HG03135 (cell line): ENCODE data around the gene FAM131A.

Source experiments
- ATAC-seq: cut with Tn5 transposase; IDR thresholded peaks from one replicate; pipeline ENCODE4 v1.9.1; 2021; ENCODE audit warnings: mild to moderate bottlenecking, moderate library complexity; ENCODE audit not compliant: unreplicated experiment

FAM131A gene

DNA sequence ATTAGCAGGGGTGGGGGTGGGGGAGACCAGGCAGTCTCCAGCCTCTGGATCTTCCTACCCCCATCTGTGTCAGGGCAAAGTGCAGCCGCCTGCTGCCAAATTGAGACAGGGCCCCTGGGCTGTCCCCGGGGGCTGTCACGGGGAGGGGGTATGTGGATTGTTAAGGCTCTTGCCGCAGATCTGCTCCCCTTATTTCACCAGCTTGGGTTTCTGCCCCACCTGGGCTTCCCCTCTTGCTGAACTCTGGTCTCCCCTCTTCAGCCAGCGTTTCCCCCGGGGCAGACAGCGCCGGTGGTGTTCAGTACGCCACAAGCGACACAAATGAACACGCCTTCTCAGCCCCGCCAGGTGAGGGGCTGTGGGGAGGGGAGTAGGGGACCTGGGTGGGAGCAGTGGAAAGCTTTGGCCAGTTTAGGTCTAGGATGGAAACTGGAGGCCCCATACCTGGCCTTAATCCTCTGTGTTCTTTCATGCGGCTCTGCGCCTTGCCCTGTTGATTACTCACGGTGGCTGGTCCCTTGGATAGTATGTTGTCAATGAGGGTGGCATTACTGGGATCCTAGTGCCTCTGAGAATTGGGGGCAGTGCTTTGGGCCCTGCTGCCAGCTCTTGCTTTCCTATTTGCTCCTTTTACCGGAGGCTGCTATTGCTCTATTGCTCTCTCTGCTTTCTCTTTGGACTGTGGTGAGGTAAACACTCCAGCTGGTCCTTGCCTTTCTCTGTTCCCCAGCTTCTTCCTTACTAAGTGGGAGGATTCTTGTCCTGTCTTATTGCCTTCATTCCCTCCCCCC lies 21.3 kb upstream of the FAM131A start:
- no peak for ATAC-seq

DNA sequence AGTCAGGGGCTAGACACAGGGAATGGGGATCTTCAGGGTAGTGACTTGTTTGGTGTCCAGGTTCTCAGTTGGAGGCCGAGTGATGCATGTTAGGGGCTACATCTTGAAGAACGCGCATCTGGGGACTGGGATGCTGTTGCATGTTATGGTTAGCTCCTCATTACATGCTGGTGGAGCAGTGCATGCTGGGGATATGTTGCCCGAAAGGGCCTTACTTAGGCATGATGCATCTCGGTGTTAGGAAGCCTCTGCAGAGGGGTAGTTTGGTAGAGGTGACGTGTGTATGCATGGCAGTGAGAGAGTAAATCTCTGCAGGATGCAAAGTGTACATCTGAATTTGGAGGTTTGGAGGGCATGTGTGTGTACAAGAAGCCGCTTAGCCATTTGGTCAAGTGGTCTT lies 20.6 kb upstream of the FAM131A start:
- ATAC-seq, result no peak

DNA sequence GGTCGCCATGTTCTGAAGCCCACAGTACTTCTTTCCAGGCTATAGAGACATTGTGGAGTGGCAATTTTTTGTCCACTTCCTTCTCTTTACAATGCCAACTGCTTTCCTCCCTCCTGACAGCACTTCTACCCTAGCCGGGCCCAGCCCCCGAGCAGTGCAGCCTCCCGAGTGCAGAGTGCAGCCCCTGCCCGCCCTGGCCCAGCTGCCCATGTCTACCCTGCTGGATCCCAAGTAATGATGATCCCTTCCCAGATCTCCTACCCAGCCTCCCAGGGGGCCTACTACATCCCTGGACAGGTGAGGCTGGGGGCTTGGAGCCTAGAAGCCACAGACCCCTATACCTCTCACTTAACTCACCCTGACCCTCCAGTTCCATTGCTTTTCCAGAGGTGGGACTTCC lies 20.2 kb upstream of the FAM131A start:
- no peak for ATAC-seq

DNA sequence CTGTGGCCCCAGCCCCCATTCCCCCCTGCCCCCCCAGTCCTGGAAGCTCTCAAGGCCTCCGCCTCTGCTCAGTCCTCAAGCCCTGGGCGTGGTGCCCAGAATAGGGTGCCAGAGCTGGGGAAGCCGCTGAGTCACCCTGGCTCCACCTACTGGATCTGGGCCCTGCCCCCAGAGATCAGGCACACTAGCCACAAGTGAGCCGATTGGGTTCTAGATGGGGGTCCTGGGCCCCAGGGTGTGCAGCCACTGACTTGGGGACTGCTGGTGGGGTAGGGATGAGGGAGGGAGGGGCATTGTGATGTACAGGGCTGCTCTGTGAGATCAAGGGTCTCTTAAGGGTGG lies 17.3 kb upstream of the FAM131A start:
- no peak for ATAC-seq

DNA sequence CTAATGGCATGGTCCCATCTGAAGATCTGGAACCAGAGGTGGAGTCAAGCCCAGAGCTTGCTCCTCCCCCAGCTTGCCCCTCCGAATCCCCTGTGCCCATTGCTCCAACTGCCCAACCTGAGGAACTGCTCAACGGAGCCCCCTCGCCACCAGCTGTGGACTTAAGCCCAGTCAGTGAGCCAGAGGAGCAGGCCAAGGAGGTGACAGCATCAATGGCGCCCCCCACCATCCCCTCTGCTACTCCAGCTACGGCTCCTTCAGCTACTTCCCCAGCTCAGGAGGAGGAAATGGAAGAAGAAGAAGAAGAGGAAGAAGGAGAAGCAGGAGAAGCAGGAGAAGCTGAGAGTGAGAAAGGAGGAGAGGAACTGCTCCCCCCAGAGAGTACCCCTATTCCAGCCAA lies 15.7 kb upstream of the FAM131A start:
- ATAC-seq, result no peak

DNA sequence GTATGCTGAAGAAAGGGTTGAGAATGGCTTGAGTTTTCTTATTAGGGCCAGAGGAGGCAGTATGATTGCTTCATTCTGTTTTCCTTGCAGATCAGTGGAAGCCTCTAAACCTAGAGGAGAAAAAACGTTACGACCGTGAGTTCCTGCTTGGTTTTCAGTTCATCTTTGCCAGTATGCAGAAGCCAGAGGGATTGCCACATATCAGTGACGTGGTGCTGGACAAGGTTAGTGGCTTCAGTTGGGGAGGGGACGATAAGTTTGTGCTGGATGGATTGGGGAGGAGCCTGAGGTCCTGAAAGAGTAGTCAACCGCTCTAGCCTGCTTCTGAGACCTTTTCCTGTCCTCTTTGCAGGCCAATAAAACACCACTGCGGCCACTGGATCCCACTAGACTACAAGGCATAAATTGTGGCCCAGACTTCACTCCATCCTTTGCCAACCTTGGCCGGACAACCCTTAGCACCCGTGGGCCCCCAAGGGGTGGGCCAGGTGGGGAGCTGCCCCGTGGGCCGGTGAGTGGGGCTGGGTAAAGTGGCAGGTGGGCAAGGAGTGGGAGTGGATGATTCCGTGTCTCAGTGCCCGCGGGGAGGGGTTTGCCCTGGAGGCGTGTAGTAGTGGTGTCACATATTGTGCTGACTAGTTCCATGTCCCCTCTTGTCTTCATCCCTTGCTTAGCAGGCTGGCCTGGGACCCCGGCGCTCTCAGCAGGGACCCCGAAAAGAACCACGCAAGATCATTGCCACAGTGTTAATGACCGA lies 14.5 kb upstream of the FAM131A start:
- no peak for ATAC-seq

DNA sequence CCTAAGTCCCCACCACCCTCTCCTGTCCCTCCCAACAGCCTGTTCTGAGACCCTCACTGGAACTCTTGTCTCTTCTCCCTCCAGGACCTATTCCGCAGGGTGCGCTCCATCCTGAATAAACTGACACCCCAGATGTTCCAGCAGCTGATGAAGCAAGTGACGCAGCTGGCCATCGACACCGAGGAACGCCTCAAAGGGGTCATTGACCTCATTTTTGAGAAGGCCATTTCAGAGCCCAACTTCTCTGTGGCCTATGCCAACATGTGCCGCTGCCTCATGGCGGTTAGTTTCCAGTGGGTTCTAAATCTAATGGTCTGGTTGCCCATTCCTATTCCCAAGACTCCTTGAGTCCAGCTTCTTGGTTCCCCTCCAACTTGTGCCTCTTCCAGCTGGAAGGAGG lies 13.7 kb upstream of the FAM131A start:
- ATAC-seq, result no peak

DNA sequence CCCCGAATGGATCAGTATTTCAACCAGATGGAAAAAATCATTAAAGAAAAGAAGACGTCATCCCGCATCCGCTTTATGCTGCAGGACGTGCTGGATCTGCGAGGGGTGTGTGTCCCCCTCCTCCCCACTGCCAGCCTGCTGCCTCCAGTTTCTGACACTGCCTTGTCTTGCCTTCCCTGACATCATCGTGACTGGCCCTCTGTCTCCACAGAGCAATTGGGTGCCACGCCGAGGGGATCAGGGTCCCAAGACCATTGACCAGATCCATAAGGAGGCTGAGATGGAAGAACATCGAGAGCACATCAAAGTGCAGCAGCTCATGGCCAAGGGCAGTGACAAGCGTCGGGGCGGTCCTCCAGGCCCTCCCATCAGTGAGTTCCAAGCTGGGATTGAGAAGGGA lies 12.1 kb upstream of the FAM131A start:
- no peak for ATAC-seq

DNA sequence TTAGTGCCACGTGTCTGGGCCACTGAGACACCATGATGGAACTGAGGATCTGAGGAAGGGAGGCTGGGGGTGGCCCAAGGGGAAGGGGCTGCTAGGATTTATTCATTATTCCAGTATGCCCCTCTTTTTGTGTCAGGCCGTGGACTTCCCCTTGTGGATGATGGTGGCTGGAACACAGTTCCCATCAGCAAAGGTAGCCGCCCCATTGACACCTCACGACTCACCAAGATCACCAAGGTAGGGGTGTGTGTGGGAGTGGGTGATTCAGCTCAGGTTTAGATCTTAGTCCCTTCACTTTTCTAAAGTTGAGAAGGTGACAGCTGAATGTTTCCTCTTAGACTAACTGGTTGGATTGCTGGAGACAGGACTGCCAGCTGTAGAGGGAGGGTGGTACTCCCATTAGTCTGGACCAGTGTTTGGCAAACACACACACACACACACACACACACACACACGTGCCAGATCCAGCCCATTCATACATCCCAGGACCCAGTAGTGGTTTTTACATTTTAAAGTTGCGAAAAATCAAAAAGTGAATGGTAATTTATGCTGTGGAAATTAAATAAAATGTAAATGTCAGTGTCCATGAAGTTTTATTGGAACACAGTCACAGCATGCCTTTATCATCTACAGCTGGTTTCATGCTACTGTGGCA lies 11.6 kb upstream of the FAM131A start:
- no peak for ATAC-seq

DNA sequence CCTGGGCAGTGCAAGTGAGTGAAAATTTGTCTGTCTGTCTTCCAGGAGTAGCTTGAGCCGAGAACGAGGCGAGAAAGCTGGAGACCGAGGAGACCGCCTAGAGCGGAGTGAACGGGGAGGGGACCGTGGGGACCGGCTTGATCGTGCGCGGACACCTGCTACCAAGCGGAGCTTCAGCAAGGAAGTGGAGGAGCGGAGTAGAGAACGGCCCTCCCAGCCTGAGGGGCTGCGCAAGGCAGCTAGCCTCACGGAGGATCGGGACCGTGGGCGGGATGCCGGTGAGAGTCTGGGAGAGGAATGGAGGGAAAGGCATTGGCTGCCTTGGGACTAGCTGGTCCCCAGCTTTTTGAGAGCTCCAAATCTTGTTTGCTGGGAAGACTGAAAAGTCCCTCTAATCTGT lies 10.2 kb upstream of the FAM131A start:
- no peak for ATAC-seq

DNA sequence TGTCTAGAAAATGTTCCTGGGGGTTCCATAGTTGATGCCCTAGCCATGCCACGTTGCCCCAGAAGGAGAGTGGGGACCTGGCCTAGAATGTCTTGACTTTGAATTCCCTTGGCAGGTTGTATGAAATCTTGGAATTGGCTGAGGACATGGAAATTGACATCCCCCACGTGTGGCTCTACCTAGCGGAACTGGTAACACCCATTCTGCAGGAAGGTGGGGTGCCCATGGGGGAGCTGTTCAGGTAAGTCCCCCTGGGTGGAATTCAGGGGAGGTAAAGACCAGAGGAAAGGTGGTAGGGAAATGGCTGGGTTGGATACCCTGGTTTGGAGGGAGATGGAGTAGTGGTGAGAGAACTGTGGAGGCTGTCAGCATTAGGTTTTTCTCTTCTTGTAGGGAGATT lies 8.9 kb upstream of the FAM131A start:
- ATAC-seq, result no peak

DNA sequence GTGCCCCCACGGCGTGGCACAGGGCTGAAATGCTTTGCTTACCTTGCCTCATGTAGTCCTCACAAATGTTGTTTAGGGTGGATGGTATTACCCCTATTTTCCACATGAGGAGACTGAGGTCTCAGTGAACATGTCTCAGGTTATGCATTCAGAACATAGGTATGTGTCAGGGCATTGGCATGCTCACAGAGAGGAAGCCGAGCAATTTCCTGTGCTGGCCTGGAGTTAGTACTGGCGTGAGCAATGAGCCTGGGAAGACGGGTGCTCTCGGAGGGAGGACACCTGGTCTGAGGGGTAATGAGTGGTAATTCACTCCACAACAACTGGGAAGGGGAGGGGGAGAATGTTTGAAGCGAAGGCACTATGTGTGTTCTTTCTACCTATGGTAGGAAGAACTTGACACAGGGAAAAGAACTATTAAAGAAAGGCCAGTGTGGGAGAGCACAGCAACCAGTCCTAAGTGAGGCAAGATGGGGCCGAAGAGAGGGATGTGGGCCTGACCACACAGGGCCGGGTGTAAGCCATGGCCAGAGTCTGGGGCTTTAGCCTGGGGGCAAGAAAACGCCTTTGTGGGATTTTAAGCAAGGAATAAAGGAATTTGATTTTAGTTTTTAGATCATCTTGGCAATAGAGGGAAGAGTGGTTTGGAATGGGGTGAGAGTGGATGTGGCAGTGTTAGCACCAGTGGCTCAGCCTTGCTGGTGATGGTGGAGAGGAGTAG lies 4.9 kb upstream of the FAM131A start:
- no peak for ATAC-seq

DNA sequence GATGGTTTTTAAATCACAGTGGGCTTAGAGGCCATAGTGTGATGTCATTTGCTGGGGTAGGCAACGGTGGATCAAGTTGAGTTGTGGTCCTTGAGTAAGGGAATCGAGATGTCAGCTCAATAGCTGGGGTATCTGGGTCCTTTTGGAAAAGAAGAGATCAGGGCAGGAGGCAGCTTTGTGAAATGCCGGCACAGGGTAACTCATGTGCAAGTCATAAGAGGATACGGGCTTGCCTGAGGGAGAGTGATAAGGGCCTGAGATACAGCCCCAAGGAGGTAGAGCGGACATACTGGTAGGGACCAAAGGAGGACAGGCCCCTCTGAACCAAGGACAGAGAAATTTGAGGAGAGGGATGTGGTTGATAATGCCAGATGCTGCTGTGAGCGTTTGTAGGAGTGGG lies 4.2 kb upstream of the FAM131A start:
- ATAC-seq, result no peak

DNA sequence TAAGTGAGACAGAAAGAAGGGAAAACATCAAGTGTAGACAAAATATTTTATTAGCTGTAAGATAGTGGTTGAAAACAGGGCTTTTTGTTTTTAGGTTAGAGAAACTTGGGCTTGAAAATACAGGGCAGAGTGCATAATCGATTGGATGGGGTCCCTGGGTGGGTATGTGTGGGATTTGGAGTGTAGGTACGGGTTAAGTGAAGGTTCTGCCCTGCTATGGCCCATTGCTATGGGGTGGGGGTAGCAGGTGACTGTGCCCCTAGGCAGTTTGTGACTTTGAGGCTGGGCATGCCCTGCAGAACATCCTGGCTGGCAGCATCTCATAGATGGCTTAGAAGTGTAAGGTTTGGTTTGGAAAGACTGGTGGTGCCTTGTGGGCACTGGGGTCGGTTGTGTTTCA lies 3.7 kb upstream of the FAM131A start:
- no peak for ATAC-seq

DNA sequence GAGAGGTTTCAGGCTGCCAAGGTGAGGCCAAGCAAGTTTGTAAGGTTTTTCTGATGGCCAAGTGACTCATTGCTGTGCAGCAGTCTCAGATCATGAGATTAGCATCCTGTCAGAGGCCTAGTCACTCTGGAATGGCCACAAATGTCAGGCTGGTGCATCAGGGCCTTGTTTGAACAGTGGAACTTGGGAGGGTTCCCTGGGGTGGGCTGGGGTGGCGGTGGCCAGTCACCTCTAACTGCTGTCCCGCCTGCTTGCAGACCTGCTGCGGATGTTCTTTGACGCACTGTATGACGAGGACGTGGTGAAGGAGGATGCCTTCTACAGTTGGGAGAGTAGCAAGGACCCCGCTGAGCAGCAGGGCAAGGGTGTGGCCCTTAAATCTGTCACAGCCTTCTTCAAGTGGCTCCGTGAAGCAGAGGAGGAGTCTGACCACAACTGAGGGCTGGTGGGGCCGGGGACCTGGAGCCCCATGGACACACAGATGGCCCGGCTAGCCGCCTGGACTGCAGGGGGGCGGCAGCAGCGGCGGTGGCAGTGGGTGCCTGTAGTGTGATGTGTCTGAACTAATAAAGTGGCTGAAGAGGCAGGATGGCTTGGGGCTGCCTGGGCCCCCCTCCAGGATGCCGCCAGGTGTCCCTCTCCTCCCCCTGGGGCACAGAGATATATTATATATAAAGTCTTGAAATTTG lies 2.8 kb upstream of the FAM131A start:
- ATAC-seq, result no peak

DNA sequence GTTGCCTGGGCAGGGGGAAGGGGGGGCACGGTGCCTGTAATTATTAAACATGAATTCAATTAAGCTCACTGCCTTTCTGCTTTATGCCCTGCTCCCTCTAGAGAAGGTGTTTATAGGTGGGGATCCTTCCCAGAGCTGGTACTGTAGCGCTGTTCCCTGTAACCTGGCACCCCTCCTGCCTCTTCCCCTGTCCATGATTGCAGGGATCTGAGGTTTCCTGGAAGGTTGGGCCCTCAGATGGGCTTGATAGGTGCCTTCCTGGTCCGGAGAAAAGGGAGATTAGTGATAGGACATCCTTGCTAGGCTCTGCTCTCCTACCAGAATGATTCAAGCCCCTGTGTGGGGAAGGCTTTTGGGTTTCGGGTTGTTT lies 2.1 kb upstream of the FAM131A start:
- no peak for ATAC-seq

DNA sequence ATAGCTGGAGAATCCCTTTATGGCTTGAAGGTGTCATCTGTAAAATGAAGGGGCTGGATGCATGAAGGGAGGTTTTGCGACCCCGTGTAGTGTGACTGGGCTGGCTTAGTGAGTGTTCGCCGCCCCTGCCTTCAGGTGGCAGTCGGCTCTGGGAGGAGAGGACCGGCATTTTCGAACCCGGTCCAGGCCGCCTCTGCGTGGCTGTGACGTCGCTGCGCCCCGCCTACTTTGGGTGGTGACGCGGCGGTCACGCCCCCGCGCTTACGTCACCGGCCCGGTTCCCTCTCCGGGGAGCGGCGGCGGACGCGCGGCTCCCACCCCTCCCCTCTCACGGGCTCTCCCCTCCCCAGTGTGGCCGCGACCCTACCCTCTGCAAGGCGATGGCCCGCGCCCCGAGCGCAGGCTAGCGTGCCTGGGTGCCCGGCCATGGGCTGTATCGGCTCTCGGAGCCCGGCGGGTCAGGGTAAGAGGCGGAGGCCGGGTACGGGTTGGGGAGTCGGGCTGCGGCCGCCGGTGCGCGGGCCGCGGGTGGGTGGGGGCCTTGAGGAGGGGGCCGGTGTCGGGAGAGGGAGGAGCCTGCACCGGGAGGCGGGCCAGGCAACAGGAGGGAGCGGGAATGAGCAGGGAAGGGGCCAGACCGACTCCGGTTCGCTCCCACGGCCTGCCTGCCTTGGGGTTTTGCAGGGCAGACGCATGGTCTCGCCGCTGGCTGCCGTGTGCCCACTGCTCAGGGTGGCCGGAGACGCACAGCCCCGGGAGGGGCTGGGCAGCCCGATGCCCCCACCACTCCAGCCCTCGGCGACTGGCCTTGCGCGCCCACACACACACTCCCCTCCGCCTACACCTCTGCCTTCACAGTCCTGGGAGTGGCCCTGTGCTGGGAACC lies 1.5 kb upstream of the FAM131A start:
- peak; percentile 71 for ATAC-seq

DNA sequence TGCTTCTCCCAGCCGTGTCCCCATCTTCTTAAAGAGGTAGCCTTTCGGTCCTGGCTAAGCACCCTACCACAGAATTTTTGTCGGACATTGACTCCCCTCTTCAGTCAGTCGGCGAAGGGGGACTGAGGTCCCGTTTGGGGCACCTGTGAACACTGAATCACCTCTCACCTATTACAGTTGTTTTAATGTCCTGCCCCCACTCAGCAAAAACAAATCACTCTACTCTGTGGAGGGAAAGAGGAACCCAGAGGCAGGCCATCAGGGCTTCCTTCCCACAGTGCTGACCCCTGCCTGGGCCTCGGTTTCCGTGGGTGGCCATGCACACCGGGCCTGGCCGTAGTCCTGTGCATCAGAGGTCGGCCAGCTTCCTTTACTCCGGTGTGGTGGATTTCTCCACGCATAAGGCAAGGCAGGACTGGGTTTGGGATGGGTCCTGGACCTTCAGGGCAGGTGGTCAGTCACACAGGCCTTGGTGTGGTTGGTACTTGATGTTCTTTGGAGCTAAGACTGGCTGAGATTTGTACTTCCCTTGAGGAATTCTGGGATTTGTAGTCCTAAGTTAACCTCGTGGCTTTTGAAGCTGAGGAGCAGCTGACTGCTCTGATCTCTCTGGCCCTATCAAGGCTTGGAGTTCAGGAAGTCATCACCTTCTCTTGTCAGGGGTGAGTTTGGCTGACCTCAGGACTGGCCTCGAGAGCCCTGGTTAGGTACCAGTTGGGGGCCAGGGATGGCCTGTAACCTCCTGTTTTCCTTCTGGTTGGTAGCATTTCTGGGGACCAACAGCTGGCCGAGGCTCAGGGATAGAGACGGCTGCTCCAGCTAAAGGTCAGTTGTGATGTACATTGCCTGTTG lies 627 bp upstream of the FAM131A start:
- no peak for ATAC-seq

DNA sequence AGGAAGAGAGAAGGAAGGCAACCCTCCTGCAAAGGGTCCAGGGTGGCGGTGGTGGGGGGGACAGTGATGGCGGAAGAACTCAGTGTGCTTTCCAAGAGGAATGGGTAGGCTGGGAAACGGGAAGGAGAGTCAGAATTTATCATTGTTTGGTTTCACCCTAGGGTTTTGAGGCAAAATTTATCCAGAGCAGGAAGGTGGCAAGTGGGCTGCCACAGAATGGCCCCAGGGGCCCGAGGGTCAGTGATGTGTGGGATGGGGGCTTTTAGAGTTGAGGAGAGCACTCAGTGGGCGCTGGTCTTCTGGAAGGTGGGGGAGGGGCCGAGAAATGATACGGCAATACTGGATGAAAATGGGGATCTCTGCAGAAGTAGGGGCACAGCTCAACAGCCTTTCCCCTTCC lies 581 bp downstream of the FAM131A start:
- no peak for ATAC-seq
